HG03378 (cell line): ENCODE data around the gene CPB1.

Experiments used
- ATAC-seq: cut with Tn5 transposase; IDR thresholded peaks from one replicate; pipeline ENCODE4 v1.9.1; 2021; ENCODE audit warnings: mild to moderate bottlenecking, moderate library complexity; ENCODE audit not compliant: unreplicated experiment

The CPB1 gene

DNA sequence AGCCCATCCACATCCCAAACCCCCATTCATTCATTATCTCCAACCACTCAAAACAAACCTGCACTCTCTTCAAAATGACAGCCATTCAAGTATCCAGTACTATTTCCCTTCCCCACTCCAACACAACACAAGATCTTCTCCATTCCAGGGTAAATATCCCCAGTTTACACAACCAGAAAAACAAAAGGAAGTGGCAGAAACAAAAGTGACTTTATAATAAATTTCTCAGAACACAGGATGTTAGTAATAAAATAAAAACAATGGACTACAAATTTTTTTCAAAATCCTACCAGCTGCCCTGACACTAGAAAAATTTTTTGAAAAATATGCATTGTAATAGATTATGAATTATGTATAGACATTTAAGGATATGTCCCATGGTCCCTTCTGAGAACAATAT, 51.6 kb downstream of the CPB1 start:
- ATAC-seq = no peak

DNA sequence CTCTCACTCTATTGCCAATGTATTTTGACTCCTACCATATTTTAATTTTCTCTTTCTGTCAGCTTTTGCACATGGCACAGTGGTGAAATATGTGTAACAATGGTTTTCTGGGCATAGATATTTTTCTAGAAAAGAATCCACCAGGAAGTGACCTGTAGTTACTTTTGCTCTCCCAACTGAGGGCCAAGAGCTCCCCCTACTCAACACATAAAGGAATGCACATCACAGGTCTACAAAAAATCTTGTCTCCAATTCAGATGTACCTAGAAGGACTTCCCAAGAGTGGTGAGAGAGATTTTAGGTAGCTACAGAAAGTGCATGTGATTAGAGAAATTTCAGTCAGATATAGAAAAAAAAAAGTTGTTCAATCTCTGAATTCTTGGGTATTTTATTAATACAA, 53.1 kb downstream of the CPB1 start:
- no peak for ATAC-seq

DNA sequence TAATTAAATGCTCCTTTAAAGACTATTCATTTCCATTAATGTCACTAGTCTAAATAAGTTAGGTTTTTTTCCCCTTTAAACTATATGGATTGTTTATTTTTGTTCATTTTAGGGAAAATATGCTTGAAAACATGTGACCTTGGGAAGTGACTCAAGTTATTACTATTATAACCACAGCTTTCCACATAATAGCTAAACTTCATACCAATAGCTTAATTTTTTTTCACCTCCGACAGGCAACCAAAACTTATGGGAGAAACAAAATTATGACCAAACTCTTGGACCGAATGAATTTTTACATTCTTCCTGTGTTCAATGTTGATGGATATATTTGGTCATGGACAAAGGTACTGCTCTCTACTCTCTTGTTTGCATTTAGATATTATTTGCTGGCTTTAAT, 53.7 kb downstream of the CPB1 start:
- ATAC-seq = no peak

DNA sequence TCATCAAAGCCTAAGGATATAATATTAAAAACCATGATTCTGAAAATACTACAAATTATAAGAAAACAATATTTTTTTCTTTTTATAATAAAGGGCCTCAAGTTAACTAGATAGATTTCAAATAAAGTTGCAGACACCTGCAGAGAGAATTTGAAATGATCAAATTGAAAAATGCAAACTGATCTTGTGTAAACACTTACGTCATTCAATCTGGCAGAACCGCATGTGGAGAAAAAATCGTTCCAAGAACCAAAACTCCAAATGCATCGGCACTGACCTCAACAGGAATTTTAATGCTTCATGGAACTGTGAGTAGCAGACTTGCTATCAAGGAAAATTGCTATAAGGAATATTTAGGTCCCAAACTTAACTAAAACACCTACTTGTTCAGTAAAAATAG, 54.7 kb downstream of the CPB1 start:
- ATAC-seq = no peak

DNA sequence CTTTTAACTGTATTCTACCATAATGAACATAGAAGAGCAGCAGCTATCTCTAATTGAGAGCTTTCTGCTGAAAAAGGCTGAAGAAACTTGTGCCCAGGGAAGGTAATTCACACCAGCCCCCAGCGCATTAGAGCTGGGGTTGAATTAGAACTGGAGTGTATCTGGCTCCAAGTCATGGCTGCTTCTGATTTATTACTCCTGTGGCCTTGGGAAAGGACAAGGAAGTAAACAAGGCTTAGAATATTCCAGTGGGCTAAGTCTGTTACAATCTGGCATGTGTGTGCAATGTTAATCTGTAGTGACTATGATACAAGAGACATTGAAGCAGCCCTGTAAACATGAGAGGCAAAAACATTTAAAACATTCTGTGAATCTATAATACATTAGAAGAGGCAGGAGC, 55.6 kb downstream of the CPB1 start:
- no peak for ATAC-seq

DNA sequence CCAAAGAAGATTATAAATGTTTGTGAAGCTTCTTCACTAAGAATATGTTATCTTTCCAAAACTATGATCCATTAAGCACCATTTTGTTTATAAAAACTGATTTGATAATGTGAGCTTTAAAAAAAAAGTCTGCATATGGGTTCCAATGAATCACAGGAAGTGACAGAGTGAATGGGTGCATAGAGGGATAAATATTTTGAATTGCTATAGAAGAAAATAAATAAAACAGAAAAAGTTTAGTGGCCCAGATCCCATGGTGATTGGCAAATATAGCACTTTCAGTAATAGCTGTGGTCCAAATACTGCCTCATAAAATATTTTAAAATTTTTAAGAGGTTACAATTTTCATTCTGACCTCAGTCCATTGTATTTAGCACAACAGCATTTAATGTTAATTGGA, 56.6 kb downstream of the CPB1 start:
- ATAC-seq = no peak

DNA sequence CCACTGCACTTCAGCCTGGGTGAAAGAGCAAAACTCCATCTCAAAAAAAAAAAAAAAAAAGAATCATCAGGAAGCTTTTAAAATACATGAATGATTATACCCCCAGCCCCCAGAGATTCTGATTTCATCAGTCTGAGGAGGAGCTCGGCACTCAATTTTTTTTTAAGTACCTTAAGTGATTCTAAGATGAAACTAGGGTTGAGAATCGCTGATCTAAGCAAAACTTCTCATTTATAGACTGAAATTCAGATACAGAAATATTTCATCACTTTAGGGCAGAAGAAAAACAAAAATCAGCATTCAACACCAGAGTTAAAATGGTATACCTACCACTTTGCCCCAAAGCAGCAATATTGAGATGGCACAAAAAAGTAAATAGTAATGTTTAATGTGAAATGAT, 62.2 kb downstream of the CPB1 start:
- no peak for ATAC-seq

DNA sequence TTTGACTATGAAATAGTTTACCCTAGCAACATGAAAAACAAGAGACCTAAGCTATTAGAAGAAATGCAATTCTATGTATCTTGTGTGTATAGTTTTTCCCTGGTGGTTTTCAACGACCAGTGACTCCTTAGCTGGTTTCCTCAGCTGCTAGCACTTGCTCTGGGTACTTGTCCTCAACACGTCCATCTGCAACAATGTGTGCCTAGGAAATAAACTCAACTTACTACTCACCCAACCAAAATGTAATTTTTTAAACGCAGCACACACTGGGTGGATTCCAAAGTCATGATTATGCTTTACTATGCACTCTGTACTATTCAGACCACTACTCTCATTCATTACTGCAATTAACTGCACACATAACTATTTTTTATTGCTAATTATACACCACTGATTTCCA, 68.5 kb downstream of the CPB1 start:
- ATAC-seq = no peak

DNA sequence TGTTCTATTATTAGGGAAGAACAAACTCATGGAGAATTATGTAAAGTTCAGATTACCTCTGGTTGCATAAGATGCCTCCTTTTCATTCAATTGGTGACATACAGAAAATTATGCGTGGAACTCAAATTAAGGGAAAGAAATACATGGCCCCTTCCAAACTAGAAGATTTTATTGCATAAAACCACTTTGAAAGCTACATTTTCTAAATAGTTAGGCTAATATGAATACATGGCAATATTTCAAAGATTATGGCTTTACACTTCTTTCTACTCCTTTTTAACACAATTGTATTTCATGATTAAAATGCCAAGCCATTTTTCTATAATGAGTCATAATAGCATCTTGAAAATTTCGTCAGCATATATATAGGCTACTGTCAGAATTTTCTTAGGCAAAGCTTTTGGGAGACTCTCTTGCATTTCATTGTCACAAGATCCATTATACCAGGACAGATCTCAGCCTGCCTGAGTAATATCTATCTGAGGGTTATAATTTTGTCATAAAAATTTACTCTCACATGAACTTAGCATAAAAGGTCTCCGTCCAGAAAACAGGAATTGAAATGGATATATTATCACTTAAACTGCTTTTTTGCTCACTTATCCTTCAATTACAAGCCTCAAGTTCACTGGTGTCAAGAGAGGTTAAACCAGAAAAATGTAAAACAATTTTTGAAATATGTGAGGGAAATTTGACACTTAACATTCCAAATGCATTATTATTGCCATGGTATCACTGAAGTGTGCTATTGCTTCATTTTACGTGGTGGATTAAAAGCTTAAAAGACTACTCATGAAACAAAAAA, 74.6 kb downstream of the CPB1 start:
- no peak for ATAC-seq

DNA sequence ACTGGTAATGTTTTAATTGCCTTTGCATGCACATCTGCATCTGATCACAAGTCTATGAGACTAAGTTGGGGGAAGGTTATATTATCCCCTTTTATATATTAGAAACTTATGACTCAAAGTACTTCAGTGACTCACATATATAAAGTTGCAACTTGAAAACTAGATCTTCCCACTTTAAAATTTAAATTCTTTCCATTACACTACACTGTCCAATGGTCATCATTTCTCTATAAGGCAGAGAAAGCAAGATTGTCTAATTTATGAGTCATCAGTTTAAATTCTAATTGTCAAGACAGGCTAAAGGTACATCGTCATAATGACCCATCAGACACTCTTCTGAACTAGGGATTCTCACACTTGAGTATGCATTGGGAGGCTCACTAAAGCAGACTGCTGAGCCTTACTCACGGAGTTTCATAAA, 75.4 kb downstream of the CPB1 start:
- no peak for ATAC-seq

DNA sequence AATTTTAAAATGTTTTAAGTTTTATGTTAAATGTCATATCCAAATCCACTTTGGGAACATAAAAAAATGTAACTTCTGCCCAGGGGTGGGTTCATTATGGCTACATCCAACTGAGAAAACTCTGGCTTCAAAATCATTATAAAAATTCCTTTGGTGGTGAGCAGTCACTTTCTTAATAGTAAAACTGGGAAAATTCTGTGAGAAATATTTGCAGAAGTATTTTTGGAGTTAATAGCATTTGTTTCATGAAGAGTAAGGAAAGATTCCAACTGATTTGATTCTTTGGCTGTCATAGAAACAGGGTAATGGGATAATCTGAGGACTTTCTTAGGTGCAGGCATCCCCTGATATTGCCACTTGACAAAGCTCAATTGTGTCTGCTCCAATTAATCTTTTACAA, 76.3 kb downstream of the CPB1 start:
- ATAC-seq = no peak

DNA sequence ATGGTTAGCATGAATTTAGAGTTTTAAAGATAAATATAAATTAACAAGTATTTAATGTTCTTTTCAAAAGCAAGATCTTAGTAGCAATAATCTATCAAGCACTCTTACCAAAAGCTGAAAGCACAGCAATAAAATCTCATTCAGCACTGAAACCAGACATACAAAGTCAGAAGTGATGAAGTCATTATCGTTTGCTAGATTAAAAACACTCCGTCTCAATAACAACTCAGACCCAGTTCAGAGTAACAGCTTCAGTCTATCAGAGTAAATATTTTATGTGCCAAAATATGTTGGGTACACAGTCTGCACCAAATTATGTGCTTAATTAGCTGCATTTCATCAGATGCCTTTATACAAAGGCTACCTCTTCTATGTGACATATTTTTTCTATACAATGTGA, 79.1 kb downstream of the CPB1 start:
- no peak for ATAC-seq
